ENCODE data around the gene SMAD6.

SMAD6 gene

DNA sequence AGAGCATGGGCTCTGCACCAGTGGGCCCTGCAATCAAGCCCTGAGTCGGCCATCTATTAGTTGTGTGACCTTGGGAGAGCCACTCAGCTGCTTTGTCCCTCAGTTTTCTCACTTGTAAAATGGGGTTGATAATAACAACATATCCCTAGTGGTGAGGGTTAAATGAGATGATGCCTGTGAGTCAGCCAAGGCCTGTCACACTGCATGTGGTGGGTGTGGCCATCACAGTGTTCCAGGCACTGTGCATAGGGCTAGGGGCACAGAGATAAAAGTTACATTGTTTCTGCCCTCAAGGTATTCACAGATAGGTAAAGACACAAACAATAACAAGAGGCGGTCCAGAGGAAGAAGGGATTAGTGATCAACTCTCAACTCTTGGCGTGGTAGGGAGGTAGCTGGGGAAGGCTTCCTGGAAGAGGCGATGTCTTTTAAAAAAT lies 19.5 kb downstream of the SMAD6 start:
- H3K4me3 ChIP-seq (ENCODE audit: control insufficient read depth, low read depth, low read length): no peak overlapping the region
- DNase-seq (ENCODE audit: low read depth): no peak
- TF ChIP-seq, protein P1, sequence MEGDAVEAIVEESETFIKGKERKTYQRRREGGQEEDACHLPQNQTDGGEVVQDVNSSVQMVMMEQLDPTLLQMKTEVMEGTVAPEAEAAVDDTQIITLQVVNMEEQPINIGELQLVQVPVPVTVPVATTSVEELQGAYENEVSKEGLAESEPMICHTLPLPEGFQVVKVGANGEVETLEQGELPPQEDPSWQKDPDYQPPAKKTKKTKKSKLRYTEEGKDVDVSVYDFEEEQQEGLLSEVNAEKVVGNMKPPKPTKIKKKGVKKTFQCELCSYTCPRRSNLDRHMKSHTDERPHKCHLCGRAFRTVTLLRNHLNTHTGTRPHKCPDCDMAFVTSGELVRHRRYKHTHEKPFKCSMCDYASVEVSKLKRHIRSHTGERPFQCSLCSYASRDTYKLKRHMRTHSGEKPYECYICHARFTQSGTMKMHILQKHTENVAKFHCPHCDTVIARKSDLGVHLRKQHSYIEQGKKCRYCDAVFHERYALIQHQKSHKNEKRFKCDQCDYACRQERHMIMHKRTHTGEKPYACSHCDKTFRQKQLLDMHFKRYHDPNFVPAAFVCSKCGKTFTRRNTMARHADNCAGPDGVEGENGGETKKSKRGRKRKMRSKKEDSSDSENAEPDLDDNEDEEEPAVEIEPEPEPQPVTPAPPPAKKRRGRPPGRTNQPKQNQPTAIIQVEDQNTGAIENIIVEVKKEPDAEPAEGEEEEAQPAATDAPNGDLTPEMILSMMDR (IDR thresholded peaks at IDR 0.05; ENCODE audit: control insufficient read depth, insufficient read depth, low read depth, low read length, missing control alignments): no peak

DNA sequence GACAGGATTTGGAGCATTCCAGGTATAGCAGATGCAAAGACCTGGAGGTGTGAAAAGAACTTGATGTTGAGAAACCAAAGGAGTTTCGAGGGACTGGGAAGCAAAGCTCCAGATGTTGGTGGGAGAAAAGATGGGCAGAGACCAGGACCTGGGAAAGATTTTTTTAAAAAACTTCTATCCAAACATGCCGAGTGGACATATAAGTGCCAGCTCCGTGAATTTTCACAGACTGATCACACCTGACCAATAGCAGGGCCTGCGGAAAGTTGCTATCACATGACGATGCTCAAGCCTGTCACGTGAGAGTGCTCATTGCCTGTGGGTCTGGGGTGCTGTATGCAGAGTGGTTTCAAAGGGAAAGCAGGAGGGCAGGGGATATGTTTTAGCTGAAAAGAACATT lies 19.9 kb downstream of the SMAD6 start:
- TF ChIP-seq, protein P1 (IDR thresholded peaks at IDR 0.05; ENCODE audit: control insufficient read depth, insufficient read depth, low read depth, low read length, missing control alignments): no peak
- H3K4me3 ChIP-seq (ENCODE audit: control insufficient read depth, low read depth, low read length): no peak overlapping the region
- DNase-seq (ENCODE audit: low read depth): no peak

DNA sequence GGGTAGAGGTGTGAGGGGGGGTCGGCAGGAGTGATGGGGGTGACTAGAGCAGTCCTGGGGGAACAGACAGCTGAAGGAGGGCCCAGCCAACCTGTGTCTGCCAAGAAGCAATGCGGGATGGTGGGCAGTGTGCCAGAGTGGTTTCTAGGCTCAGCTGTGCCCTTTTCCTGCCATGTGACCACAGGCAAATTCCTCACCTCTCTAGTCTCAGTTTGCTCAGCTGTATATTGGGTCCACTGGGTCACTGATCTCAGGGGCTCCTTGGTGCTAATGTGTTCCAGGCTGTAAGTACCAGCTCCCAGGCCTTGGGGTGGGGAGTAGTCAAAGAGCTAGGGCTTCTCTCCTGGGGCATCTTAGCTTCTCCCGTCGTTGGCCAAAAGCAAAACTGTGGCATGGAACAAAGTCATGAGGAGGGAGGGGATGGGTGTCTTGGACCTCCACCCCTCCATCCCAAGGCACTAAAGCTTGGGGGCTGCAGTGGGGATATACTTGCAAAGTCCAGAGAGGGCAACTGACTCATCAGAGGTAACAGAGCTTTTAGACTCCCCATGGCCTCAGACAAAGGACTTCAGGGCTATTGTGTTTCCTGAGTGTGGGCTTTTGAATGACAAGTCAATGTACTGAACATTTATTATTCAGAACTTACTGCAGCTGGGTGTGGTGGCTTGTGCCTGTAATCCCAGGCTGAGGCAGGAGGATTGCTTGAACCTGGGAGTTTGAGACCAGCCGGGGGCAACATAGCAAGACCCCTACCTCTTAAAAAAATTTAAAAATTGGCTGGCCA lies 20.9 kb downstream of the SMAD6 start:
- DNase-seq (ENCODE audit: low read depth): no peak
- H3K4me3 ChIP-seq (ENCODE audit: control insufficient read depth, low read depth, low read length): no peak overlapping the region
- TF ChIP-seq, protein P1 (IDR thresholded peaks at IDR 0.05; ENCODE audit: control insufficient read depth, insufficient read depth, low read depth, low read length, missing control alignments): no peak

DNA sequence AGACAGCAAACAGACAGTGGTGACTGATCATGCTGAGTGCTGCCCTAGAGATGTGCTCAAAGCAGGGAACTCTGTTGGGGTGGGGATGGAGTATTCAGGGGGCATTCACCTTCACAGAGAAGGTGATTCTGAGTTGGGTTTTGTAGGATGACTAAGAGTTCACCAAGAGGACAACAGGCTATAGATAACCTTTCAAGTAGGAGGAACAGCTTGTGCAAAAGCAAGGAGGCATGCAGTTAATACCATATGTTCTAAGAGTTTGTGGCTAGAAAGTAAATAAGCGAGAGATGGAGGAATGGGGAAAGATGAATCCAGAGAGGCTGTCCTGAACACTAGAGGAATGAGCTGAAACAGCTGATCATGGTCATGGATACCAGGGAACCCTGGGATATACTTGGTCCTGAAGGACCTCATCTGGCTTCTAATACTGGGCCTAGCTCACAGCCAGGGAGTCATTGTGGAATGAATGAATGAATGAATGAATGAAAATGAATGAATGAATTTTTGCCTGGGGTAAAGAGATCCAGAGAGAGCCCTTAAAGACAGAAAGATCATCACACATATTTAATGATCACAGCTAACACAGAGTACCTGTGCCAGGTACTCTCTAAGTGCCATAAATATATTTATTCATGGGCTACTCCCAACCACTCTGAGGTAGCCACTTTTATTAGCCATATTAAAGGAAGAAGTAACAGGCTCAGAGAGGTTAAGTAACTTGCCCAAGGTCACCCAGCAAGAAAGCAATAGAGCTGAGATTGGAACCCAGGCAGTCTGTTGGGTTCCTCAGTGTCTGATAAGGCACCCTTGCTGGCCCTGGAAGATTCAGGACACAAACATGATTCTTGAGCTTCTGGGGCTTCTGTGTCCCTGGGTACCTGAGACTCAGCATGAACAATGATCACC lies 22.0 kb downstream of the SMAD6 start:
- H3K4me3 ChIP-seq (ENCODE audit: control insufficient read depth, low read depth, low read length): no peak overlapping the region
- no peak for DNase-seq (ENCODE audit: low read depth)
- TF ChIP-seq, protein P1 (IDR thresholded peaks at IDR 0.05; ENCODE audit: control insufficient read depth, insufficient read depth, low read depth, low read length, missing control alignments): no peak

DNA sequence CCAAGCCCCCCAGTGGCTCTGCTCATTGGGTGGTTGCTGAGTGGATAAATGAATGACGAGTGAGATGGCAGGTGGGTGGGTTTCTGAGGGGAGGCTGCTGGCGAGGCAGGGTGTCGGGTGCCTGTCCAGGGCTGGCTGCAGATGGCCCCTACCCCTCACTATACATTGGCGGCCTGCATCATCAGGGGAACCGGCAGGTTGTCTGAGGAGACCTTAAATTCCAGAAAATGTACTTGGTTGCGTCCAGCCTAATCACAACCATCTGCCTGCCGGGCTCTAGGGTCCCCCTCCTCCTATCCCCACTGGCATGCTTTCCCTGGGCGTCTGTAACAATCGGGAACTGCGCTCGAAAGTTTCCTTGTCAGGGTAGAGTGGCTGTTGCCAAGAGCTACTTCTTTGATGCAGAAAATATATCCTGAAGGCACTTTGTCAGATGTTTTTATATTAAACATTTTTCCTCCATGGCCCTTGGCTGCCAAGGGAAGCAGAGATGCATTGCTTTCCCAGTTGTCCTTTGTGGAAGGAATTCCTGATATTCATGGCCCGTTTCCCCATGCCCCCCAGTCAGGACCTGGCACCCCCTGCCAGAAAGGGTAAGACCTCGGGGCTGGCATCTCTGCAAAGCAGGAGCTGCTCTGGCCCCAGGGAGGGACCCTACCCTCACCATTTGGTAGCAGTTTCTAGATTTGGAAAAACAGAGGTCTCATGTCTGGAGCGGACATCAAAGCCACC lies 22.9 kb downstream of the SMAD6 start:
- TF ChIP-seq, protein P1 (IDR thresholded peaks at IDR 0.05; ENCODE audit: control insufficient read depth, insufficient read depth, low read depth, low read length, missing control alignments): no peak
- H3K4me3 ChIP-seq (ENCODE audit: control insufficient read depth, low read depth, low read length): no peak overlapping the region
- DNase-seq (ENCODE audit: low read depth): no peak

DNA sequence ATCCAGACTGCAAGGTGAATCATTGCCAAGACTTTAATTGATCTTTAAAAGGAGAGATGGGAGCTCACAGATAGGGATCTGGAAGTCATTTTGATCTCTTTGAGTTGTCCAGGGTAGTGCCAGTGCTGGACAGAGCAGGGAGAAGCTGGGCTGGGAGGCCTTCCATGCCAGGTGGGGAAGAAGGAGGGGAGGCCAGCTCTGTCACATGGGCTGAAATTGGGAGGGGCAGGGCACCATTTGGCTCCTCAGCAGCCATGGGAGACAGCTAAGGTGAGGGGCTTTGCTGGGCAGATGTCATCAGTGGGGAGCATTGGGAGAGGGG lies 23.4 kb downstream of the SMAD6 start:
- H3K4me3 ChIP-seq (ENCODE audit: control insufficient read depth, low read depth, low read length): no peak overlapping the region
- TF ChIP-seq, protein P1 (IDR thresholded peaks at IDR 0.05; ENCODE audit: control insufficient read depth, insufficient read depth, low read depth, low read length, missing control alignments): no peak
- no peak for DNase-seq (ENCODE audit: low read depth)

All from AG09309 (cell line).